NCI-H460 (cell line): ENCODE data around the gene ZNF23. TPM values are rescaled to one million over a fixed set of nuclear protein-coding genes. Genes with fewer than 3 reads are reported as not detected.
"Not testable (repeated sequence)": the region's sequence is repeated elsewhere in the genome, so short reads cannot be mapped to it uniquely, and the experiment has no call there.

ENCODE experiments used
- DNase-seq: peaks from one replicate; pipeline ENCODE4 v3.0.0-alpha.2; 2016; ENCODE audit warnings: low read depth; ENCODE audit errors: extremely low read depth
- polyA plus RNA-seq: library from polyadenylated mRNA; depleted of rRNA; stranded (reverse); fragments of >200 nt; gene quantifications from 2 replicates; pipeline ENCODE4 v1.2.3, GENCODE V29; 2014; cell fraction: nucleus; rRNA removed
- total RNA-seq: library from RNA; depleted of rRNA; stranded (reverse); fragments of >200 nt; shearing (Covaris generic); gene quantifications from 2 replicates; pipeline ENCODE4 v1.2.3, GENCODE V29; 2014; rRNA removed

Gene ZNF23
- 9.1 and 9.3 TPM in 2 replicates for total RNA-seq
- polyA plus RNA-seq = 12.0 and 12.4 TPM in 2 replicates

DNA sequence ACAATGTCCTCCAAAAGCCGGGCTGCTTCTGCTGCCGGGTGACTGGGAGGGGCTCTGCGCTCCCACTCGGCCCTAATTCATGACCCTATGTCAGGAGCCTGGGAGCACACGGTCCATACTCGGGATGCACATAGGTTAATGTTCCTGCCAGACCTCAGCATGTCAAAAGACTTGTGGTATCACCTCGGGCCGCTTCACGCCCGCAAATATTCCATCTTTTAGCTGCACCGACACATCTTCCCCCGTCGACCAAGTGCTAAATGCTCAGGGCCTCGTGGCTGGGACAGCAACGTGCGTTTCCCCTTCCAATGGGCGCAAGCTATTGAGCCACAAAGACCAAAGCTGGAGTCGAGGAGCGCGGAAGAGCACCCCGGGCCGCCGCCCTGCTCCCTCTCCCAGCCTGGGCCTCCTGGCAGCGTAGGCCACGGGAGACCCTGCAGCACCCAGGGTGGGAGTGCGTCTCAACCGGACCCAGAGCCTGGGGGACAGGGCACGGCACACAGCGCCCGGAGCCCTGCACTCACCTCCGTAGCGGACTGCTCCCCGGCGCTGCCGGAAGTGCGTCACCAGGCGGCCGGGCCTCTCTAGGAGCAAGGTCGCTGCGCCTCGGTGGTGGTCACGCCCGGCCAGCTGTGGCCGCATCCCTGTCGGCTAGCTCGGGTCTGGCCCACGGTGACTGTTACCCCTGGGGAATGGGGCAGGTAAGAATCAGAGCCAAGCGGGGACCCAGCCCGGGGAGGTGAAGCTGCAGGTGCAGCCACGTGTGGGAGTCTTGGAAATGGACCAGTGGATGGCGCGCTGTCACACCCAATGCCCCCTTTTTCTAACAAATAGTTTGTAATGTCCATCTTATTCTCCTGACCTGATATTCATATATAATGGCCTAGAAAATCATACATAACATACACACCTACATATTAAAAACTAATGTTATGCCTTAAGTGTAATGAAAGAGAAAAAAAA, at the start of gene ZNF23:
Gene ZNF23, minus strand, starts transcription at position 562 of the 963 bp plus-strand sequence. CDS start 5,451 bp downstream, outside the sequence.
- DNase-seq = peak; percentile 49

DNA sequence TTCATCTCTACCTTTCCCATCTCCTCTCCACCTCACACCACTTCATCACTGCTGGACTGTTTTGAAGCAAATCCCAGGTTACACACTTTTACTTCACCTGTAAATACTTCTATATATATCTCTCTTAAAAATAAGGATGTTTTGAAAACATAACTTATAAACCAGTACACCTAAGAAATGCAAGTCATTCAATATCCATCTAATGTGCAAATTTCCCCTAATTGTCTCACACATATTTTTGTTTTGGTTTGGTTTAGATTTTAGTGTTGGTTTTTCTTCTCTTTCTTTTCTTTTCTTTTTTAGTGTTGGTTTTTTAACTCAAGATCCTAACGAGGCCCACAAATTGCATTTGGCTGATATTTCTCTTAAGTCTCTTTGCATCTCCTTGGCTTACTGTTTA, 45.0 kb upstream of the ZNF23 start:
- DNase-seq = no peak

DNA sequence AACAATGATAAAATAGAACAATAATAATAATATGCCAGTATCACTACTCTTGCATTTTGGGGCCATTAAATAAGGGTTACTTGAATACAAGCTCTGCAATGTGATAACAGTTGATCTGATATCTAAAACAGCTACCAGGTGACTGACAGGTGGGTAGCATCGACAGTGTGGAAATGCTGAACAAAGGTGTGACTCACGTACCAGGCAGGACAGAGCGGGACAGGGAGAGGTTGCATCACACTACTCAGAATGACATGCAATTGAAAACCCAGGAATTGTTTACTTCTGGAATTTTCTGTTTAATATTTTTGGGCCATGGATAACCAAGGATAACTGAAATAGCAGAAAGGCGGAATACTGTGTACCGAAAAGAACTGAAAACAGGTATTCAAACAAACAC, 42.9 kb upstream of the ZNF23 start:
- DNase-seq = no peak

DNA sequence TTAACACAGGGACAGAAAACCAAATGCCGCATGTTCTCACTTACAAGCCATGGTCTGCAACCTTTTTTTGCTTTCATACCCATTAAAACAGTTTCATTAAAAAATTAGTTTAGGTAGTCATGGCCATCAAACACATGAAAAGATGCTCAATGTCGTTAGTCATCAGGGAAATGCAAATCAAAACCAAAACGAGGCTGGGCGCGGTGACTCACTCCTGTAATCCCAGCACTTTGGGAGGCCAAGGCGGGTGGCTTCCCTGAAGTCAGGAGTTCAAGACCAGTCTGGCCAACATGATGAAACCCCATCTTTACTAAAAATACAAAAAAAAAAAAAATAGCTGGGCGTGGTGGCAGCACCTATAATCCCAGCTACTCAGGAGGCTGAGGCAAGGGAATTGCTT, 42.0 kb upstream of the ZNF23 start:
- DNase-seq = not testable (repeated sequence)

DNA sequence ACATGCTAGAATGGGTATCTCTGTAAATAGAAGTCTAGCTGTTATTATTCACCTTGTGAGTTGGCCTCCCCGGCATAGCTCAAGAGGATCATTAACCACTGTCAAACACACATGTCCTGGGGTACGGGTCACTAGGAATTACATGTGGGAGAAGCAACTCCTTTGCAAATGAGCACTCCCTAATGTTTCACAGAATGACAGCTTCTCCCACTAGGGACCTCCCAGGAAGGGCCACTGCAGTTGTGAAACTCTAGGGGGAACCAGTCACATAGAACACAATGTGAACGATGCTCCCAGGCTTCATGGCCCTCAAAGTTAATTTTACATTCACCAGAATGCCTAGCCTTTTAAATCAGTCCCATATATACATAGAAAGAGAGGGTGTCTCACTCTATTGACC, 39.5 kb upstream of the ZNF23 start:
- DNase-seq = no peak

DNA sequence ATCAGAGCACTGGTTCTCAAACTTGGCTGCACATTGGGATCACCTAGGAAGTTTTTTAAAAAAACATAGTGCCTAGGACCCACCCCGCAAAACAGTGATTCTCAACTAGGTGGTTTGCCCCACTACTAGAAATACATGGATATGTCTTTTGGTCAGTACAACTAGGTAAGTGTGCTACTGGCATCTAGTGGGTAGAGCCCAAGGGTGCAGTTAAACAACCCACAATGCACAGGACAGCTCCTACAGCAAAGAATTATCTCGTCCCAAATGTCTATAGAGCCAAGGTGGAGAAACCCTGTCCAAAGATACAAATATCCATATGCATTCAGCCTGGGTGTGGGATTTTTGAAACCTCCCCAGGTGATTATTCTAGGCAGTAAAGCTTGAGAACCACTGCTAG, 38.9 kb upstream of the ZNF23 start:
- DNase-seq = no peak

DNA sequence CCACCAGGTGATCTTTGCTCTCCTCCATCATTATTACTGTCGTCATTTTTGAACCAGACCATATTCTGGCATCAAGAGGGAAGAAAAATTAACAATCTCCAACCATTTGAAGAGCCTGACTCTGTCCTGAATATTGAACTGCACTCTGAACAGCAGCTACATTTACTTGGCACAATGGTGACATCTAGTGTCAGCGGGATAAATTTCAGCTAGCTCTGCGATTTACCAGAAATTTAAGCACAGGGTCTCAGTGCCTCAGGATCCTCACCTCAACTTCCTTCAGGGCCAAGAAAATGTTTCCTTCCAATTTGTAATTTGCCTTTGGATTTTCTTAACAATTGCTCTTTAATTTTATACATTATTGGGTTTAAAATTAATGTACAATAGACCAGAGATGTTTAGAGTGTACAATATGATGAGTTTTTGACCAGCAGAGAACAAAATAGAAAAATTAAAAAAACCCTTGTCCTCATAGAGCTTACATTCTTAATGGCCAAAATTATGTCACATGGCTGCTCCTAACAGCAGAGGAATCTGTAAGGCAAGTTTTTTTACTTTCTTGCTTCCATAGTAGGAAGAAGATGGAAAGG, 37.8 kb upstream of the ZNF23 start:
- DNase-seq = peak; percentile 50

DNA sequence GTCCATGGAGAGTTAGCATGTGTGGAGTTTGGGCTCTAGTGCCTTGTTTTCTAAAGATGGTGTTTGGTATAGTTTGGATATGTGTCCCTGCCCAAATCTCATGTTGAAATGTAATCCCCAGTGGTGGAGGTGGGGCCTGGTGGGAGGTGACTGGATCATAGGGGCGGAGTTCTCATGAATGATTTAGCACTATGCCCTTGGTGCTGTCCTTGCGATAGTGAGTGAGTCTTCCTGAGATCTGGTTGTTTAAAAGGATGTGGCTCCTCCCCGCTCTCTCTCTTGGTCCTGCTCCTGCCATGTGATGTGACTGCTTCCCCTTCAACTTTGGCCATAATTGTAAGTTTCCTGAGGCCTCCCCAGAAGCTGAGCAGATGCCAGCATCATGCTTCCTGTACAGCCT, 36.0 kb upstream of the ZNF23 start:
- no peak for DNase-seq

DNA sequence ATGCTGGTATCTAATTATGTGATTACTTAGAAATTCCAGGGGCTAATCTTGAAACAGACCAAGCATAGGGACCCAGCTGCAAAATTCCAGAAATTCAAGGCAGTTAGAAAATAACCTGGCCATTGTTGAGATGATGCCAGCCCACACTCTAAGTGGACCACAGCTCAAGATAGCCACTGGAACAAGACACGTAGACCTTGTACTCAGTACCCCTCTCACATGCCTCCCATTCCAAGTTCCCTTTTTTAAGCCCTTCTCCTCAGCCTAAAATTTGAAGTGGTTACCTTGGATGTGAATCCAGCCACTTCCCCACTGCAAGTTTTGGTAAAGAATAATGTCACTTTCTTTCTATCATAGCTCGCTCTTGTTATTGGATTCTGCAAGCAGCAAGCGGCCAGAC, 31.2 kb upstream of the ZNF23 start:
- no peak for DNase-seq

DNA sequence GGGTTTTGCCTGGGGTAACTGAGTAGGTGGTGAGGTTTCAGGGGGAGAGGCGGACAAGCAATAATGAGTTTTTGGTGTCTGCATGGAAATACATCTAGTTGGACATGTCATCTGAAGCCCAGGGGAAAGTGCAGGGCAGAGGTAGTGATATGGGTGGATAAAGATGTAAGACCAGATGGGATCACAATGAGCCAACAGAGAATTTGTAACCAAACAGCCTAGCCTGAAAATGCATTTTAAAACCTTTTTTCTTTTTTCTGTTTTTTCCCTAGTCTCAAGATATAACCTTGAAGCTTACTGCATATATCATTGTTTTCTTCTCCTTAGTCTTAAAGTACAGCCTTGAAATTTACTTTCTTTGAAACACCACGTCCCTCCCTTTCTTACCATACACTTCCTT, 30.7 kb upstream of the ZNF23 start:
- no peak for DNase-seq

DNA sequence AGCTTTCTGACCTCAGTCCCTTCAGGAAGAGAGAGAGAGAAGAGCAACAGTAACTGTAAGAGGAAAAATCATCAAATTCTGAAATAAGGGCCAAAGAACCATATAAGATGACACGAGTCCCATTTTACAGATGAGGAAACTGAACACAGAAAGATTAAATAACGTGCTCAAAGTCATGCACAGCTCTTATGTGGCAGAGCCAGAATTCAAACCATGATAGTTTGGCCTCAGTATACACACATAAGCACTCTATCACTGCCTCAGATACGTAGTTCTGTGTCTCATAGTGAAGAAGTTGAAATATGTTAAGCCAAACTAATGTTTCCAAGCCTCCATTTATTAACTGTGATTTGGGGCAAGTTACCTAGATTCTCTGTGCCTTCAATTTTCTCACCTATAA, 29.0 kb upstream of the ZNF23 start:
- DNase-seq = no peak

DNA sequence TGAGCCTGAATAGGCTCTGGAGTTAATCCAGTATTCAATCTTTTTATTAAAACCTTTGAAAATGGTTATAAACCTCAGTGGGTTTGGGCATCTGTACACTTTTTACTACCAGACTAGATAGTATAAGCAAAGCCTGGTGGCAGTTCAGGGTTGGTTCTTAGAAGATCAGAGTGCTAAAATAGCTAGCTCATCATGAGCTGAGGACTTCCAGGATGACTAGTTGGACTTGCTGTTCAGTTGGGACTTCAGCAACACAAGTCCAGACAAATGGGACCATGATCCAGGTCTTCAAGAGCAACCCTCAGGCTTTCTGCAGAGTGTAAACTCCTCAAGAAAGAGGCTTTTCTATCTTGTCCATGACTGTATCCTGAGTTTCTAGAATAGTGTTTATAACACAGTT, 28.3 kb upstream of the ZNF23 start:
- no peak for DNase-seq

DNA sequence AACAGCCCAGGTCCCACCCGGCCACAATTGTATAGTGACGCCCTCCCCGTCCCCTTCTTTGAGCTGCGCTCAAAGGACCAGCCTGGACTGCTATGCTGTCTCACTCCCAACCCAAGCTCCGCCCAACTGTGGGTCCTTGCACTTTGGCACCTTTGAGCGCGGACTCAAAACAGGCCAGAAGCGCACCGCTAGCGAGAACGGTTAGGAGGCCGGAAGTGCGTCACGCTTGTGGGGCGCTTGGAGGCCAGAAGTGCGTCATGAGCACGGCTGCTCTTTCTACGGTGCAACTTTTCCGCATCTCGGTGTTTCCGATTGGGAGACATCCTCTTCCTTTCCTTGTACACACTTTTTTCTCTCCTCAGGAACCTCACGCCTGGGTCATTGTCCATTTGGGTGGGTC, 27.1 kb upstream of the ZNF23 start, which contains the start of gene ZNF19:
Gene ZNF19, minus strand, starts transcription at position 203 of the 400 bp plus-strand sequence. CDS start 7,210 bp downstream, outside the sequence.
- no peak for DNase-seq

DNA sequence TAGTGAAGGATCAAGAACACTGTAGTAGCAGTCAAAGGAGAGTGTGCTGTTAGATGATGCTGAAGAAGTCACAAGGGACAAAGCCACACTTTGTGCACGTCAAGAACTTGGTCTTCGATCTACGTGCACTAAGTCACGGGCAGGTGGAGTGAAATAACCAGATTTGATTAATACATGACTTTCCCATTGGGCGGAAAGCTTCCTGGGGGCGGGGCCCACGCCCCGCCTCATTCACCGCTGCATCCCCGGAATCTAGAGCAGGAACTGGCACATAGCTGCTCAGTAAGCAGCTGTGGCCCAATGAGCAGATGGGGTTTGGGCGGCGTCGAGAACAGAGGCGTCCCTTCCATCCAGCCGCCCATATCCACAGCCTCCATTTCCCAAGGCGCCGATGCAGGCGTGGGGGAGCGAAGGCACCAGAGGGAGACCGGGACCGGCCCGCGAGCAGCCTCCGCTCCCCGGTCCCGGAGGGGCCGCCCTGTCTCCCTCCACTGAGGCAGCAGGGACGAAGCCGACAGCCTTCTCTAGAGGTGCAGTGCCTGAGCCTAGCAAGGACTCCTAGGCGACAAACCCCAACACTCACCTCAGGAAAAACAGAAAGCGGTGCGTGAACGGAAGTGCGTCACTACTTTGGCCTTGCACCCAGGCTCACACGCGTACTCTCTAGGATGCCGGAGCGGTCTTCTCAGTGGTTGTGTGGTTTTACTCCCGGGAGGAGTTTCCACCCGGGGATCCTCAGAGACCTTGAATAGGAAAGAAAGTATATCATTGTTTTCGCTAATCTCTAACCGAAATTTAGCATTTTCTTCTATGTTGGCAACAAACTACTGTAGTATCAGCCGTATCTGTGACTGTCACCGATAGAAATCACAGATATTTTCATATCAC, 22.2 kb upstream of the ZNF23 start:
- peak; percentile 84 for DNase-seq

DNA sequence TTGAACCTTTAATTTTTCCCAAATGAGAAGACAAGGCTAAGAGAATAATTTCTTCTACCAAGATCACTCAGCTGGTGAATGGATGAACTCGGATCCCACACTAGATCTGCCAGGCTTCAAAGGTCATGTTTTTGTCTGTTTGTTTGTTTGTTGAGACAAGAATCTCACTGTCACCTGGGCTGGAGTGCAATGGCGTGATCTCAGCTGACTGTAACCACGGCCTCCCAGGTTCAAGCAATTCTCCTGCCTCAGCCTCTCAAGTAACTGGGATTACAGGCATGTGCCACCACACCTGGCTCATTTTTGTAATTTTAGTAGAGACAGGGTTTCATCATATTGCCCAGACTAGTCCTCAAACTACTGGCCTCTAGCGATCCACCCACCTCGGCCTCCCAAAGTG, 20.5 kb upstream of the ZNF23 start:
- DNase-seq = no peak

DNA sequence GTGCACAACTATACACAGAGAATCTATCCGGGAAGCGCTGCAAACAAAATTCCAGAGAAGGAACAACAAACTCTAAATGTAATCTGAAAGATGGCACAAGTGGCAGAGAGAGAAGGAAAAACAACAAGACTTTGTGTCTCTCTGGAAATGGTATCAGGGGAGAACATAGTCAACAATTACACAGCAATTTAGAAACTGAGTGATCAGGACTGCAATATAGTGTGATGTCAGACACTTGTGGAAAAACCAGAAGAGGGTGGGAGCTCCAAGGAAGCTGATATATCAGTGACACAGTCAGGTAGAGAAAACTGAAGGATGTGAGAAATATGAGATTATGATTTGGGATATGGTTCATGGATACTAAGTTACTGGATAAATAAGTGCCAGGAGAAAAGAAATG, 18.9 kb upstream of the ZNF23 start:
- DNase-seq = no peak

DNA sequence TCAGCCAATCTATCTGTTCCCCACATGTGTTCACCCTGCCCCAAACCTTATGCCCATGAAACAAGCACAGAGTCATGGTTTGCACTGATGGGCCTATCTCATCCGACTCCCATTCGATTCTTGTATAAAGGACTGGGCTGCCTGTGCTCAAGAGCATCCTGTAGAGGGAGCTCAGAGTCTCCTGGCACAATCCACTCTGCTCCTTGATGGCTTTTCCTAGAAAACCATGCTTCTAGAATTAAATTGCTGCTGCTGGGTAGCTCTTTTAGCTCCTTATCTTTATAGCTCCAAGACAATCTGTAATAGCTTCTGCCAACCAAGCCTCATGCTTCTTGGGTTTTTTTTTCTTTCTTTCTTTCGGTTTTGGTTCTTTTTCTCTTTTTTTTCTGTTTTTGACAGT, 17.4 kb upstream of the ZNF23 start:
- DNase-seq = peak; percentile 30

DNA sequence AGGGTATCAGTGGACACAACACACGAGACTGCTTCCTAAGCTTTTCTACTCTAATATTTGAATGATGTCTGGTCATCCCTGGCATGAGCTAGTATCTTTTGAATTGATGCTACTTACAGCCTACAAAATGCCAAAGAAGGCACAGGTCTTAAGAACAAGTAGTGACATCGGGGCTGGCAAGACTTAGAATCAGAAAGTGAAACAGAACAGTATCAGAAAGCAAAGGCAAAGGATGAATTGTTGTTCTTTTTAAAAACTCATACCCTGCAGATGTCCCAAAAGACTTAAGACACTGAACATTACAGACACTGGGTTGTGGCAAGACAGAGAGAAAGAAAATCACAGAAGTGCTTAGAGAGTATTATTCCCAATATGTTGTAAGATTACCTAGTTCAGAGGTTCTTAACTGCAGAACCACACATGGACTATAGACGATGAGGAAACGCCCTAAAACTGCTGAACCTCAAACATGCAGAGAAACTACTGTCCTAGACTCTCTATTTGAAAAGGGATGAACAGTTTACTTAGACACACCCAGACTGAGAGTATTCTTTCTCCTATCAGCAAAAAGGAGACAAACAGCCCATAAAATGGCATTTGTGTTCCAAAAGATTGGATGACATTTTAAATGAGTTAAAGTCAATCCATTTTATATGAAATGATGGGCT, 14.5 kb upstream of the ZNF23 start:
- DNase-seq = no peak

DNA sequence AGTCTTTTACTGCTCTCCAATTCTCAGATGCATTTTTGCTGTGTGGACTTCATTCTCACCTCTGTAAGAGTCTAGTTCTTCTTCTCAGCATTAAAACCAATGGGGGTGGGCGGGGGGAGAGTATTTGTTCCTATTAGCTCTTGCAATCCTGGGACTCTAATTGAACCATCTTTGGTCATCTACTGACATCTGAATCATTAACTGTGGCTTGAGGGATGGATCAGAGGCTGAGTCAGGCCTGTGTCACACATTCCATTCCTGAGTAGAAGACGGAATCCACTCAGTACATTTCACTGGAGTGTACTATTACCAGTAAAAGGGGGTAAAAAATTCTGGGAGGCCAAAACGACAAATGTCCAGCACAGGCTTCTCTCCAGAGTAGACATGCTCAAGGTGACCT, 12.8 kb upstream of the ZNF23 start:
- no peak for DNase-seq

DNA sequence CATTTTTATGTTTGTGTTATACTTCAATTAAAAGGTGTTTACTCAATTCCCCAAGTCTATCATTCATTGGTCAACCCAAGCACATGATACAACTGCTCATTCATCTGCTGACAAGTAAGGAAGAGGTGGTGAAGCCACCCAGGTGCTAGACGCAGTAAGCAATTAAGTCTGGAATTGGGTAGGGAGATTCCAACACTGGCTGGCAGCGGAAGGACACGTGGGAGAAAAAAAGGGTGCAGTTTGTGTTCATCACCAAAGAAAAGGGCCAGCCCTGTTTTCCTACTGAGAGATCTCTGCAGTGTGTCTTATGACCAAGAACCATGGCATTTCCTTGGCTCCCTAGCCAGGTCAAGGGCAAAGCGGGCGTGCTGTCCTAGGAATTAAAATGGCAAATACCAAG, 11.8 kb upstream of the ZNF23 start:
- DNase-seq = no peak
